ENCODE results near the gene LYPLAL1. TPM values are rescaled to one million over a fixed set of nuclear protein-coding genes. Genes with fewer than 3 reads are reported as not detected.

Gene LYPLAL1
- total and polyA plus RNA-seq, 2 of the 13 experiments (the other 11 are each of a cell fraction or from before 2014, with no cell fraction given), result 17.0 to 31.6 TPM

DNA sequence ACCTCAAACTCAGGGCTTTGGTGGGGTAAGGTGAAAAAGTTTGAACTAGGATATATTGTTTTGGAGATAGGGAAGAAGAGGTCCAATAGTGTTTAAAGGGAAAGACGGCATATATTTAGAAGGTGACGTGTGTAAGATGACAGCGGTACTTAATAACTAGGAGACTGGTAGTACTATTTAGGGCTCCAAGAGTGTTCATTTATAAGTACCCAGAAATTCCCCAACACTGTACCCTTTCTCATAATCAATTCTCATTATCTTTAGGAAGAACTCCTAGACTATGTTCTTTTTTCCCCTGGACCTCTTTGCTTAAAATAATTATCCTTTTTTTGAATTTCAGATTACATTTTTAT, 1.5 kb downstream of the LYPLAL1 start:
- H3K4me2 ChIP-seq (ENCODE audit: low read depth, low read length), result peak overlapping the region; percentile 80
- in situ Hi-C loops (cut with HindIII; ENCODE audit: extremely low pct_ligation_motif_present, low pct_unique_long_range_greater_than_20kb) (loop anchor here (10.0 kb wide), 1 partner anchor 140 kb away; no protein-coding TSS in a partner anchor), intact Hi-C loops (cut with micrococcal nuclease; ENCODE audit: unreplicated experiment) (loop anchor here (10.0 kb wide), 1 partner anchor 140 kb away; no protein-coding TSS in a partner anchor)
- peak; percentile 50 for TF ChIP-seq RBFOX2 (IDR thresholded peaks at IDR 0.05; ENCODE audit: low read depth, low read length)
- no peak for TF ChIP-seq PLRG1 (conservative IDR thresholded peaks at IDR 0.05)
- peak overlapping the region; percentile 90; the same call in 1 of the 2 replicates for H3K9ac ChIP-seq (ENCODE audit: insufficient read depth, low read depth, low read length)
- ATAC-seq (no peak), DNase-seq (ENCODE audit: low spot score) (no peak), FAIRE-seq (no peak)
- no peaks in the 10 kb centered on the region for H3K9me3 ChIP-seq (ENCODE audit: low read length)
- peaks cover 63% of the 10 kb centered on the region for H3K4me1 ChIP-seq (ENCODE audit: insufficient read depth, low read length)
- ChIA-PET POLR2A (interaction anchor here (0.9 to 3.8 kb wide), 5 partner anchors 13 to 239 kb away, joined by 3 to 29 read pairs (median 5); no protein-coding TSS in a partner anchor), CTCF (ENCODE audit: low intra/inter-chr PET ratio, low total read pairs) (no interaction called here)
- WGBS (ENCODE audit: low lambda C conversion rate), result 90% methylated on average over 3 of the region's 3 CpGs
- no TSS peak for BruUV-seq (replicated peaks)
- H3K27me3 ChIP-seq (ENCODE audit: control insufficient read depth in 1 of 2, insufficient read depth in 2 of 2, low read length in 2 of 2), result no peaks in the 10 kb centered on the region; a peak in 1 of 5 replicates
- H2AFZ ChIP-seq (ENCODE audit: low read length), result no peak overlapping the region
- peak overlapping the region; percentile 81 for H3K27ac ChIP-seq (ENCODE audit: extremely low read length, insufficient read depth, low read length)
- H3K4me3 ChIP-seq (replicated peaks in 1 of 3; ENCODE audit: insufficient read depth in 1 of 3, low read depth in 2 of 3, low read length in 3 of 3), result peak overlapping the region; percentile 79 to 88 (median 84)
- peaks cover 2 to 3% of the 10 kb centered on the region in 2 experiments; a peak in 2 of 5 replicates for H3K36me3 ChIP-seq (replicated peaks in 1 of 2; ENCODE audit: control insufficient read depth in 1 of 2, insufficient read depth in 2 of 2, low read length in 2 of 2)
- H3K79me2 ChIP-seq (ENCODE audit: insufficient read depth, low read length), result peaks cover 26% of the 10 kb centered on the region
- no peaks in the 10 kb centered on the region for H4K20me1 ChIP-seq (ENCODE audit: insufficient read depth, low read length)

GRCh38 chr1:219176168-219176567, 2.5 kb downstream of the LYPLAL1 start:
- no peak for FAIRE-seq
- H3K79me2 ChIP-seq (ENCODE audit: insufficient read depth, low read length), result peaks cover 26% of the 10 kb centered on the region
- H3K27me3 ChIP-seq (ENCODE audit: control insufficient read depth in 1 of 2, insufficient read depth in 2 of 2, low read length in 2 of 2), result no peaks in the 10 kb centered on the region; a peak in 1 of 5 replicates
- WGBS (ENCODE audit: low lambda C conversion rate), result 98% methylated on average over 4 of the region's 4 CpGs
- H3K4me3 ChIP-seq (replicated peaks in 1 of 3; ENCODE audit: insufficient read depth in 1 of 3, low read depth in 2 of 3, low read length in 3 of 3), result no peak overlapping the region; a peak in 2 of 6 replicates
- H2AFZ ChIP-seq (ENCODE audit: low read length), result no peak overlapping the region
- ATAC-seq, result no peak
- H3K4me1 ChIP-seq (ENCODE audit: insufficient read depth, low read length), result peaks cover 54% of the 10 kb centered on the region
- BruUV-seq (replicated peaks), result no TSS peak
- no peak for DNase-seq (ENCODE audit: low spot score)
- peak overlapping the region; percentile 80 for H3K4me2 ChIP-seq (ENCODE audit: low read depth, low read length)
- H3K9me3 ChIP-seq (ENCODE audit: low read length), result no peaks in the 10 kb centered on the region
- no peaks in the 10 kb centered on the region for H4K20me1 ChIP-seq (ENCODE audit: insufficient read depth, low read length)
- H3K9ac ChIP-seq (ENCODE audit: insufficient read depth, low read depth, low read length), result no peak overlapping the region
- in situ Hi-C loops (cut with HindIII; ENCODE audit: extremely low pct_ligation_motif_present, low pct_unique_long_range_greater_than_20kb) (loop anchor here (10.0 kb wide), 1 partner anchor 139 kb away; no protein-coding TSS in a partner anchor), intact Hi-C loops (cut with micrococcal nuclease; ENCODE audit: unreplicated experiment) (loop anchor here (10.0 kb wide), 1 partner anchor 139 kb away; no protein-coding TSS in a partner anchor)
- POLR2A ChIA-PET, result interaction anchor here (3.8 kb wide), 1 partner anchor 133 kb away, joined by 29 read pairs; no protein-coding TSS in a partner anchor
- CTCF ChIA-PET (ENCODE audit: low intra/inter-chr PET ratio, low total read pairs), result no interaction called here
- TF ChIP-seq SMAD9 (CRISPR knock-in tag; IDR thresholded peaks at IDR 0.05) (no peak), GABPB1 (CRISPR knock-in tag; IDR thresholded peaks at IDR 0.05) (no peak), YEATS4 (CRISPR knock-in tag; IDR thresholded peaks at IDR 0.05; ENCODE audit: borderline replicate concordance) (no peak), RAD21 (CRISPR knock-in tag; IDR thresholded peaks at IDR 0.05) (no peak)
- TF ChIP-seq, protein P1, sequence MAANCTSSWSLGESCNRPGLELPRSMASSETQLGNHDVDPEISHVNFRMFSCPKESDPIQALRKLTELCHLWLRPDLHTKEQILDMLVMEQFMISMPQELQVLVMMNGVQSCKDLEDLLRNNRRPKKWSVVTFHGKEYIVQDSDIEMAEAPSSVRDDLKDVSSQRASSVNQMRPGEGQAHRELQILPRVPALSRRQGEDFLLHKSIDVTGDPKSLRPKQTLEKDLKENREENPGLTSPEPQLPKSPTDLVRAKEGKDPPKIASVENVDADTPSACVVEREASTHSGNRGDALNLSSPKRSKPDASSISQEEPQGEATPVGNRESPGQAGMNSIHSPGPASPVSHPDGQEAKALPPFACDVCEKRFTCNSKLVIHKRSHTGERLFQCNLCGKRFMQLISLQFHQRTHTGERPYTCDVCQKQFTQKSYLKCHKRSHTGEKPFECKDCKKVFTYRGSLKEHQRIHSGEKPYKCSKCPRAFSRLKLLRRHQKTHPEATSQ (CRISPR knock-in tag; IDR thresholded peaks at IDR 0.05; ENCODE audit: borderline replicate concordance), result no peak
- TF ChIP-seq, protein P2, sequence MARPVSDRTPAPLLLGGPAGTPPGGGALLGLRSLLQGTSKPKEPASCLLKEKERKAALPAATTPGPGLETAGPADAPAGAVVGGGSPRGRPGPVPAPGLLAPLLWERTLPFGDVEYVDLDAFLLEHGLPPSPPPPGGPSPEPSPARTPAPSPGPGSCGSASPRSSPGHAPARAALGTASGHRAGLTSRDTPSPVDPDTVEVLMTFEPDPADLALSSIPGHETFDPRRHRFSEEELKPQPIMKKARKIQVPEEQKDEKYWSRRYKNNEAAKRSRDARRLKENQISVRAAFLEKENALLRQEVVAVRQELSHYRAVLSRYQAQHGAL (CRISPR knock-in tag; IDR thresholded peaks at IDR 0.05; ENCODE audit: not compliant biosample characterization), result no peak
- TF ChIP-seq, protein P3, sequence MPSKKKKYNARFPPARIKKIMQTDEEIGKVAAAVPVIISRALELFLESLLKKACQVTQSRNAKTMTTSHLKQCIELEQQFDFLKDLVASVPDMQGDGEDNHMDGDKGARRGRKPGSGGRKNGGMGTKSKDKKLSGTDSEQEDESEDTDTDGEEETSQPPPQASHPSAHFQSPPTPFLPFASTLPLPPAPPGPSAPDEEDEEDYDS (CRISPR knock-in tag; IDR thresholded peaks at IDR 0.05), result no peak
- no peak overlapping the region for H3K27ac ChIP-seq (ENCODE audit: extremely low read length, insufficient read depth, low read length)
- peaks cover 2 to 3% of the 10 kb centered on the region in 2 experiments; a peak in 2 of 5 replicates for H3K36me3 ChIP-seq (replicated peaks in 1 of 2; ENCODE audit: control insufficient read depth in 1 of 2, insufficient read depth in 2 of 2, low read length in 2 of 2)
